Activated T-cell treated with anti-CD3 and anti-CD28 coated beads, Interleukin-2, amount 50 U/mL, for 4 hours (primary cell): Measurements from ENCODE around the gene ANKZF1. TPM values are rescaled to one million over a fixed set of nuclear protein-coding genes. Genes with fewer than 3 reads are reported as not detected.

Source experiments
- ATAC-seq, 2 donors: fragments of 200-7000 bp; cut with Tn5 transposase; one replicate each; pipeline ENCODE4 v1.10.0; 2021
- DNase-seq: peaks from one replicate; pipeline ENCODE4 v3.0.0-alpha.2; 2020
- H3K27me3 Mint-ChIP-seq: one replicate; pipeline ENCODE4 v1.8.0; 2021; ENCODE audit warnings: low read depth, mixed read lengths
- H3K36me3 Mint-ChIP-seq: one replicate; pipeline ENCODE4 v1.8.0; 2022; ENCODE audit warnings: mixed read lengths; ENCODE audit not compliant: insufficient read depth
- H3K4me1 Mint-ChIP-seq: one replicate; pipeline ENCODE4 v1.8.0; 2021; ENCODE audit warnings: low read depth, mixed read lengths
- H3K4me3 Mint-ChIP-seq: one replicate; pipeline ENCODE4 v1.8.0; 2021; ENCODE audit warnings: mild to moderate bottlenecking, moderate library complexity, mixed read lengths
- H3K9me3 Mint-ChIP-seq: one replicate; pipeline ENCODE4 v1.8.0; 2021; ENCODE audit warnings: mixed read lengths
- total RNA-seq, 3 donors: library from RNA; stranded (reverse); gene quantifications; one replicate each; pipeline ENCODE4 v1.2.1, GENCODE V29; 2021

ANKZF1 gene
- total RNA-seq, 3 donors from 2014 or later, result 40.8 to 52.1 (median 45.5) TPM

DNA sequence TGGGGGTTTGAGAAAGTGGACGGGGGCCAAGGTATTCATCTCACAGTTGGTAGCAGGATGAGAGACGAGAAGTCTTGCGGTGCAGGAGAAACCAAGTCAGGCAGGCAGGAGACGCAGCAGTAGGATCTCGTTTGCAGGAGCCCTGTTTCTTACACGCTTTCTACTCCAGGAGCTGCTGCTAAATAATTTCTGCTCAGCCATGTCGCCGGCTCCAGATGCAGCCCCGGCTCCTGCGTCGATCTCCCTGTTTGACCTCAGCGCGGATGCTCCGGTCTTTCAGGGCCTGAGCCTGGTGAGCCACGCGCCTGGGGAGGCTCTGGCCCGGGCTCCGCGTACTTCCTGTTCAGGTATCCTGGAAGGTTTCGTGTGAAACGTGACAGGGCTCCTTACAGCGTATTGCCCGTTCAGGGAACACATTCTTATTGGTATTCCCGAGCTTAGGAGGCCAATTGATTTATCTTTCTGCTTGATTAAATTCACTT lies 494 bp downstream of the ANKZF1 start:
- ATAC-seq, result peak; percentile 22 to 26
- Mint-ChIP-seq H3K4me1 (peaks cover 58% of the 10 kb centered on the region), H3K9me3 (no peaks in the 10 kb centered on the region), H3K36me3 (peaks cover 30% of the 10 kb centered on the region), H3K4me3 (peak overlapping the region; percentile 94), H3K27me3 (no peaks in the 10 kb centered on the region)
- DNase-seq, result no peak

DNA sequence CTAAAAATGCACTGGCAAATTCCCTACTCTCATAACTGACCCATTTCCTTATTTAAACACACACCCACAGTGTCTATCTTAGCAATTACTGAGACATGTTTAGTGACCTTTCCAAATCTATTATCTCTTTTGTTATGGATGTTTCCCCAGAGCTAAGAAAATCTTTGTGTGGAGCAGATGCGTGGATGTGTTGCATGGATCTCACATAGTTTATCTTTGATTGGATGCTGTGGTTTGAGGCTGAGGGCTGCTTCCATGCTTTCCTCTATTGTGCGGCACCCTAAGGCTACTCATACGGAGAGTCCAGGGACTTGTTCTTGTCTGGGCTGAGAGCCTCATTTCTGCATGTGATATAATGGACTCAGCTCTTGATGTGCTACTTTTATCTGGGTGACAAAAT lies 4.7 kb downstream of the ANKZF1 start:
- Mint-ChIP-seq H3K9me3 (no peaks in the 10 kb centered on the region), H3K4me1 (peaks cover 36% of the 10 kb centered on the region), H3K27me3 (no peaks in the 10 kb centered on the region), H3K36me3 (peaks cover 45% of the 10 kb centered on the region), H3K4me3 (no peak overlapping the region)
- no peak for DNase-seq
- ATAC-seq, result no peak

DNA sequence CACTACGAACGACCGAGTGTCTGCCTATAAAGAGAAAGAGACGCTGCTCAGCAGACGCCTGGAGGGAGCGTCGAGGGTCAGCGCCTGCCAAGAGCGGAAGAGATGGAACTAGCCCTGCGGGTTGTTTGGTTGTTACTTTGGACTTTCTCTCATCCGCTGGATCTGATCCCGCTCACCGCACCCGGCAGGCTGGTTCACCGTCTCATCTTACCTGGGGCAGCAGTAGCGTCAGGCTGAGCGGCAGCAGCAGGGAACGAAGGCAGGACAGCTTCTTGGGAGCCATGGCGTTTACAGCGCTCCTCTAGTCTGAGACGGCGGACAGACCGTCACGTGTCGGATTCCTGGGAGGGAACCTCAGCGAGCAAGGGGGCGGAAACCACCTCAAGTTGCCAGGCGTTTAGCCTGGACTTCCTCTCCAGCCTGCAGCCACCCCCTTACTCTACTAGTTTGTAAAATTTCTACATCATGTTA lies 13.7 kb downstream of the ANKZF1 start:
- no peaks in the 10 kb centered on the region for H3K27me3 Mint-ChIP-seq
- peaks cover 37% of the 10 kb centered on the region for H3K4me1 Mint-ChIP-seq
- peaks cover 5% of the 10 kb centered on the region for H3K36me3 Mint-ChIP-seq
- H3K4me3 Mint-ChIP-seq, result peak overlapping the region; percentile 41
- ATAC-seq (no peak), DNase-seq (no peak)
- no peaks in the 10 kb centered on the region for H3K9me3 Mint-ChIP-seq

DNA sequence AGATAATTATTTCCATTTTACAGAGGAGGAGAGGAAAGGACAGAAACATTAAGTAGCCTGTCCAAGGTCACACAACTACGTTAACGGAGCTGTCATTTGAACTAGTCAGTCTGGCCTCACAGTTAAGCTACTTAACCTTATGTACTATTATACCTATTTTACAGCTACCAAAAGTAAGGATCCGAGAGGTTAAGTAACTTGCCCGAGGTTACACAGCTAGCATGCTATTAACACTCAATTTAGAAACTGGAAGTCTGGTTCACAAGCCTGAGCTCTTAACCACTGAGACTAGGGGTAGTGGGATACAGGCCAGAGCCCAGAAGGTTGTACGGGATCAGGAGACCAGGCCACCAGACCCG lies 15.2 kb downstream of the ANKZF1 start:
- no peak for DNase-seq
- Mint-ChIP-seq H3K36me3 (peaks cover 11% of the 10 kb centered on the region), H3K9me3 (no peaks in the 10 kb centered on the region), H3K4me1 (peaks cover 52% of the 10 kb centered on the region), H3K27me3 (no peaks in the 10 kb centered on the region), H3K4me3 (peak overlapping the region; percentile 97)
- ATAC-seq, result no peak

DNA sequence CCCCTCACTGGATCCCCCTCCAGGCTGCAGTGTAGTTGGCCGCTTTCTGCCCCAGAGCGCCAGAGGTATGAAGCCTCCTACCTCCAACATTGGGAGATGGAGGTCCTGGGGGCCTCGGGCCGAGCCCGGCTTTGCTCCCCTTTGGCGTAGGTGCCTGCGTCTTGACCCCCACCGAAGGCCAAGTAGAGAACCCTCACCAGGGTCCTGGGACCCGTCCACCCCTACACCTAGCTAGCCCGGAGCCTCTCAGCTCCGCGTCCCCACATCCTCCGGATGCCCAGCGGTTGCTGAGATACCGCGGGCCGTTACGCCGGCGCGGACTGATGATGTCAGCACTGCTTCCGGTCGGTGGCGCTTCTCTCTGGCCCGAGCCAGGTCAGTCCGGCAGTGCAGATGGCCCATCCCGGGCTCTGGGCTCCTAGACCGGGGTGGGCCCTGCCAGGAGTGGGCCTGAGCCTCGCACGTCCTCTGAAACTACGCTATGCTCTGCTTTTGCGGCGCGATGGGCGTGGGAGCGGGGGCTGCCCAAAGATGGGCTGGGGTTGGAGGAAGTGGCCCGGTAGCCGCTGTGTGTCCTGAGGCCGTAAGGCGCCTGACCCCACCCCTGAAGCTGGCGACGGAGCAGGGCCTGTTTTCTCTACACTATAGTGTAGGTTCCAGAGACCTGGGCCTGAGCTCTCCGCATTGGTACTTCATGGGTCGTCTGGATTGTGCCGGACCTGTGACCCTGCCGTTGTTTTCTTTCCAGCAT lies 15.7 kb downstream of the ANKZF1 start, which contains the start of the genes GLB1L and STK16:
Gene GLB1L (minus strand): TSS at position 297 of the 751 bp plus-strand sequence. CDS start 1,871 bp downstream, outside the sequence.
Gene STK16 (plus strand): TSS at position 332 of the 751 bp plus-strand sequence. CDS start 521 bp downstream, outside the sequence.
- H3K9me3 Mint-ChIP-seq, result no peaks in the 10 kb centered on the region
- no peaks in the 10 kb centered on the region for H3K27me3 Mint-ChIP-seq

DNA sequence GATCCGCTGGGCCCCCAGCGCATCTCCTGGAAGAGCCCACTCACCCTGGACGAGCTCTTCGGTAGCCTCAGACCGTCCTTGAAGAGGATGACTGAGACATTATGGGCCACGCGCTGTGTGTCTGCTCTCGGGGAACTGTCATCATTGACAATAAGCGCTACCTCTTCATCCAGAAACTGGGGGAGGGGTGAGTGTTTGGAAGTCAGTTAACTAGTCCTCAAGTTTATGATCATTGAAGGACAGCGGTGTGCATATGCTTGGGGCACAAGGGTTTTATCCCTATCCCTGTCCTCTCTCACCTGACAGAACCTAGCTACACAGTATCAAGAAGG lies 16.3 kb downstream of the ANKZF1 start:
- peak in 1 of 2 donors; percentile 9 for ATAC-seq
- Mint-ChIP-seq H3K9me3 (no peaks in the 10 kb centered on the region), H3K4me3 (peak overlapping the region; percentile 97), H3K27me3 (no peaks in the 10 kb centered on the region), H3K4me1 (peaks cover 63% of the 10 kb centered on the region), H3K36me3 (peaks cover 18% of the 10 kb centered on the region)
- no peak for DNase-seq

More for the DNA sequence above, 15.7 kb downstream of the ANKZF1 start, which contains the start of the genes GLB1L and STK16:
- Mint-ChIP-seq H3K4me1 (peaks cover 57% of the 10 kb centered on the region), H3K4me3 (peak within 1 kb of the TSS; percentile 97), H3K36me3 (peaks cover 13% of the 10 kb centered on the region)
- DNase-seq (peak; percentile 84), ATAC-seq (peak; percentile 77 to 78)

DNA sequence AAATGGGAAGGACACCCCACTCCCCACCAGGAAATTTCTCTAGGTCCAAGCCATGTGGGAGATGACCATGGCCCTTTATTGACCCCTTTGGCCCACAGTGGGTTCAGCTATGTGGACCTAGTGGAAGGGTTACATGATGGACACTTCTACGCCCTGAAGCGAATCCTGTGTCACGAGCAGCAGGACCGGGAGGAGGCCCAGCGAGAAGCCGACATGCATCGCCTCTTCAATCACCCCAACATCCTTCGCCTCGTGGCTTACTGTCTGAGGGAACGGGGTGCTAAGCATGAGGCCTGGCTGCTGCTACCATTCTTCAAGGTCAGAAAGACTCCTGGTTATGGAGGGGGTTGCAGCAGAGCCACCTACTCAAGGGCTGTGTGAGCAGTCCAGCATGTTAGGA lies 17.0 kb downstream of the ANKZF1 start:
- Mint-ChIP-seq H3K27me3 (no peaks in the 10 kb centered on the region), H3K4me1 (peaks cover 70% of the 10 kb centered on the region), H3K4me3 (peak overlapping the region; percentile 97), H3K9me3 (no peaks in the 10 kb centered on the region), H3K36me3 (peaks cover 24% of the 10 kb centered on the region)
- ATAC-seq (no peak), DNase-seq (no peak)

DNA sequence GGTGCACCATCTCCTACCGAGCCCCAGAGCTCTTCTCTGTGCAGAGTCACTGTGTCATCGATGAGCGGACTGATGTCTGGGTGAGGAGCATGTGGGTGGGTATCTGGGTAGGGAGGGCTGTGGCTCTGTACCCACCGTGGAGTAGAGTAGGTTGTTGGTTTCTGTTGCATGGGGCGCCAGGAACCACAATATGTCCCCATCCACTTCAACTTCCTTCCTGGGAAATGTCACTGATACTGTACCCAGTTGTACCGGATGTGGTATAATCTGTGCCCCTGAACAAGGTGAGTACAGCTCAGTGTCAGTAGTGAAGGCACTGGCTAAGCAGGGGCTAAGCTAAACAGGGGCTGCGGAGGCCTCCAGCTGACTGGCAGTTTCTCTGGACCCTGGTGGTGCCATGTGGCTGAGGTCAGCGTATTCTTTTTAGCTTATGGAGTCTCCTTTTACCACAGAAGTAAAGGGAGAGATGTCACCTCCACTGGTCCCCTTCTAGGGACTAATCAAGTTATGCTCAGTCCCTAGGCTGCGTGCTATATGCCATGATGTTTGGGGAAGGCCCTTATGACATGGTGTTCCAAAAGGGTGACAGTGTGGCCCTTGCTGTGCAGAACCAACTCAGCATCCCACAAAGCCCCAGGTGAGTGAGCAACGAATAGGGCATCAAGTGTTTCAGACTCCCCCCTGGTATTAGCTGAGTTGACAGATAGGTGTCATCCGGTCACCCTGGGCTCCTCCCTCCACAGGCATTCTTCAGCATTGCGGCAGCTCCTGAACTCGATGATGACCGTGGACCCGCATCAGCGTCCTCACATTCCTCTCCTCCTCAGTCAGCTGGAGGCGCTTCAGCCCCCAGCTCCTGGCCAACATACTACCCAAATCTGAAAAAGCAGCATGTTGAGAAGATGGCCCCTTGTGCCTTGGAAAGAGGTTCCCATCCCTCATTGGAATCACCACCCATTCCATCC lies 18.4 kb downstream of the ANKZF1 start:
- Mint-ChIP-seq H3K4me1 (peaks cover 80% of the 10 kb centered on the region), H3K27me3 (no peaks in the 10 kb centered on the region), H3K9me3 (no peaks in the 10 kb centered on the region), H3K4me3 (peak overlapping the region; percentile 62), H3K36me3 (peaks cover 30% of the 10 kb centered on the region)
- DNase-seq, result peak; percentile 63
- ATAC-seq, result peak; percentile 57 to 66

DNA sequence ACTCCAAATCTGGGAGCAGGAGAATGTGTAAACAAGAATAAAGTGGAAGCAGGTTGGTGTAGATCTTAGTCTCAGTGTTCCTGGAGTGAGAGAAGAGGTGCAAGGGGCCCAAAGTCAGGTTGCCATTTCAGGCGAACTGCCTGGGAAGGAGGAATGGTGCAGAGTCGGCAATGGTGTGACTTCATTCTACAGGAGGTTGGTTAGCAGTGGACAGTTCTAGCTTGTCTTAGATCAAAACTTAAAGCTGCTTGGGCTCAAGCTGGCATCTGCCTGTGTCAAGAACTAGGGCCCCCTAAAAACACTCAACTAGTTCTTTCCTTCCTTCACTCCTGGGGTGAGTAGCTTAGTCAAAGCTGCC lies 19.2 kb downstream of the ANKZF1 start:
- Mint-ChIP-seq H3K36me3 (peaks cover 30% of the 10 kb centered on the region), H3K9me3 (no peaks in the 10 kb centered on the region)

DNA sequence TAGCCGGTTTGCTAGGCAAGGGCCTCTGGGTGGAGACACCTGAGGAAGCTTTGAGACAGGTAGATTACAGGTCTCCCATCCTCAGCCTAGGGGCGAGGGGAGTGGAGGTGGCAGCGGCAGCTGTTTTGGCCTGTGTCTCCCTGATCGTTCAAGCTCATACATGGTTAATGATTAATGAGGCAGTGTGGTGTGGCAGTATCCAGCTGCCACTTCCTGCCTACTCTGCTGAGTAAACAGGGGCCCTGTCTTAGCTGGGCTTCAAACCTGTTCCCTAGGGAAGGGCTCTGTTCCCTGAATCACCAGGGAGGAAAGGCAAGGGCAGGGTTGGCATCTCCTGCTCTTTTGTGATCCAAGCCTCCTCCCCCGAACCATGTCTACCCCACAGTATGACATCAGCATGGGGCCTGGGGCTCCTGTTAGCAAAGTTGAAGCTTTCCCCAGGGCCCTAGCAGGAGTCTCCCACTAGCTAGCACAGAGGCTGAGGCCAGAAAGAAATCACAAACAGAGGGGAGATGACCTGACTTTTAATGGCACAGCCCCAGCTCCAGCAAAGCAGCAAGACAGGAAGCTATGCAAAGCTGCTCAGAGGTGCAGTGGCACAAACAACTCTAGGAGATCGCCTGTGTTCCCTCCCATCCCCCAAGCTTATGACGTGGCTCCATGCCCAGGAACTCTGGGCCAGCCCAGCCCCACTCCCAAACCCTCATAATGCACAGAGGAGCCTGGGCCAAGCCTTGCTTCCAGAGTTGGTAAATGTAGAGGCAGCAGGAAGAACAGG lies 19.8 kb downstream of the ANKZF1 start:
- Mint-ChIP-seq H3K36me3 (peaks cover 30% of the 10 kb centered on the region), H3K27me3 (no peaks in the 10 kb centered on the region), H3K9me3 (no peaks in the 10 kb centered on the region), H3K4me1 (peaks cover 74% of the 10 kb centered on the region), H3K4me3 (peak overlapping the region; percentile 86)
- ATAC-seq, result no peak
- DNase-seq, result peak; percentile 29

More for the DNA sequence above, 19.2 kb downstream of the ANKZF1 start:
- H3K4me3 Mint-ChIP-seq, result peak overlapping the region; percentile 86
- H3K4me1 Mint-ChIP-seq, result peaks cover 77% of the 10 kb centered on the region
- H3K27me3 Mint-ChIP-seq, result no peaks in the 10 kb centered on the region
- DNase-seq (no peak), ATAC-seq (no peak)

DNA sequence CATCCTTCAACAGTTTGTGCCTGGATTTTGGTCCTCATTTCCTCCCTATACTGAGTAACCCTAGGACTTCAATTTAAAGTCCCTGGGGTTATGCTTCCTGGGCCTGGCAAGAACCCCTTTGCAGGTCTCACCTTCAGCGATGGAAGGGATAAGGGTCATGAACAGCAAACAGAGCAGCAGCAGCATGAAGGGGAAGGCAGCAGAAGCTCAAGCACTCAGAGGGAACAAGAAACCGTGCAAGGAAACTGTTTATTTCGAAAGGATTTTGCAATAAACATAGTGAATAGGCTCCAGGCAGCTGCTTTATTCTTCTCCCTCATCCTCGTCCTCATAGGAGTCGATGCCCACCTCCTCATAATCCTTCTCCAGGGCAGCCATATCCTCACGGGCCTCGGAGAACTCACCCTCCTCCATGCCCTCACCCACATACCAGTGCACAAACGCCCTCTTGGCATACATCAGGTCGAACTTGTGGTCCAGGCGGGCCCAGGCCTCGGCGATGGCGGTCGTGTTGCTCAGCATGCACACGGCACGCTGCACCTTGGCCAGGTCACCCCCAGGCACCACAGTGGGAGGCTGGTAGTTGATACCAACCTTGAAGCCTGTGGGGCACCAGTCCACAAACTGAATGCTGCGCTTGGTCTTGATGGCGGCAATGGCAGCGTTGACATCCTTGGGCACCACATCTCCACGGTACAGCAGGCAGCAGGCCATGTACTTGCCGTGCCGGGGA lies 20.6 kb downstream of the ANKZF1 start:
- H3K27me3 Mint-ChIP-seq, result no peaks in the 10 kb centered on the region
- no peaks in the 10 kb centered on the region for H3K9me3 Mint-ChIP-seq
- no peak for DNase-seq
- peaks cover 74% of the 10 kb centered on the region for H3K4me1 Mint-ChIP-seq
- ATAC-seq, result no peak
- H3K4me3 Mint-ChIP-seq, result peak overlapping the region; percentile 86
- H3K36me3 Mint-ChIP-seq, result peaks cover 30% of the 10 kb centered on the region

DNA sequence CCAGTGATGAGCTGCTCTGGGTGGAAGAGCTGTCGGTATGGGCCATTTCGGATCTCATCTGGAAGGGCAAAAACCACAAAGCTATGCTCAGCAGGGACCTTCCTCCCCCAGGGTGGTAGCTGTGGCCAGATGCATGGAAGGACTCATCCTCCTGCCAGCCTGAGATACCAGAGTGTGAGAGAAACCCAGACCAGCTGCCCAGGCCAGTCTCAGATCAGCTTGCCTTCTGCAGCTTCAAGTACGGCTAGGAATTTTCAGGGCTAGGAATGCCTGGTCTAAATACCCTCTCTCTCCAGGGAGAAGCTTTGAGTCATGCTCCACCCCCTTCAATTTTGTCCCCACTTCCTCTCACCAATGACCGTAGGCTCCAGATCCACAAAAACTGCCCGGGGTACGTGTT lies 22.1 kb downstream of the ANKZF1 start:
- Mint-ChIP-seq H3K4me3 (peak overlapping the region; percentile 86), H3K4me1 (peaks cover 73% of the 10 kb centered on the region), H3K36me3 (peaks cover 30% of the 10 kb centered on the region), H3K9me3 (no peaks in the 10 kb centered on the region), H3K27me3 (no peaks in the 10 kb centered on the region)
- ATAC-seq (no peak), DNase-seq (no peak)

DNA sequence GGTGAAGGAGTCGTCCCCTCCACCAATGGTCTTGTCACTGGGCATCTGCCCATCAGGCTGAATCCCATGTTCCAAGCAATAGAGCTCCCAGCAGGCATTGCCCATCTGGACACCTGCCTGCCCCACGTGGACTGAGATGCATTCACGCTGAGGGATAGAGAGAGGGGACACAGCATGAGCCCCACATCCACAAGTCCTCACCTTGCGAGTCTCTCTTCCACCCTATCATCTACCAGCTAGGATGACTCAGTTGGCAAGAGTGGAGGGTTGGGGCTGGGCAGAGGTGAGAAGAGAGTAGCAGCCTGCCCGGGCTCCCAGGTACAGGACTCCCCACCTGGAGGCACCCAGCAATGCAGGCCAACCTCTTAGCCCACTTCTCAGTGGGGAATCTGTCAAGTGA lies 22.5 kb downstream of the ANKZF1 start:
- Mint-ChIP-seq H3K9me3 (no peaks in the 10 kb centered on the region), H3K27me3 (no peaks in the 10 kb centered on the region), H3K36me3 (peaks cover 30% of the 10 kb centered on the region), H3K4me1 (peaks cover 69% of the 10 kb centered on the region), H3K4me3 (peak overlapping the region; percentile 86)
- DNase-seq (peak; percentile 36), ATAC-seq (no peak)
